Spleen (tissue), 11 donors: ENCODE measurements around the gene MED12. TPM values are rescaled to one million over a fixed set of nuclear protein-coding genes. Genes with fewer than 3 reads are reported as not detected.

ENCODE experiments used
- DNase-seq: peaks from one replicate; pipeline ENCODE4 v3.0.0-alpha.2; 2020
- H3K27ac ChIP-seq, 8 donors: fragments of 200-600 bp; sonication (generic) in 7 of 8; 1 replicate in 4 of 8; 2 replicates in 4 of 8; pipeline versions ENCODE4 v1.5.0 to v1.8.0; 2016 to 2021; ENCODE audit warnings: inconsistent platforms in 4 of 8, mild to moderate bottlenecking in 4 of 8, moderate library complexity in 1 of 8
- H3K27me3 ChIP-seq, 7 donors: fragments of 200-600 bp; sonication (generic) in 6 of 7; replicated peaks in 1 of 7; 1 replicate in 4 of 7; 2 replicates in 3 of 7; pipeline versions ENCODE4 v1.5.0 to v1.8.0; 2016 to 2021; ENCODE audit warnings: inconsistent platforms in 3 of 7, mild to moderate bottlenecking in 1 of 7
- H3K36me3 ChIP-seq, 6 donors: fragments of 200-600 bp; sonication (generic) in 5 of 6; 1 replicate in 4 of 6; 2 replicates in 2 of 6; pipeline versions ENCODE4 v1.5.0 to v1.8.0; 2016 to 2021; ENCODE audit warnings: inconsistent platforms in 2 of 6
- H3K4me1 ChIP-seq, 6 donors: fragments of 200-600 bp; sonication (generic) in 5 of 6; 1 replicate in 3 of 6; 2 replicates in 3 of 6; pipeline versions ENCODE4 v1.5.0 to v1.8.0; 2016 to 2021; ENCODE audit warnings: inconsistent platforms in 3 of 6
- H3K4me3 ChIP-seq, 8 donors: fragments of 200-600 bp; sonication (generic) in 7 of 8; 1 replicate in 4 of 8; 2 replicates in 4 of 8; pipeline versions ENCODE4 v1.5.0 to v1.8.0; 2016 to 2021; ENCODE audit warnings: inconsistent platforms in 4 of 8, mild to moderate bottlenecking in 4 of 8, moderate library complexity in 2 of 8
- H3K9me3 ChIP-seq, 8 donors: fragments of 200-600 bp; sonication (generic) in 7 of 8; 1 replicate in 4 of 8; 2 replicates in 4 of 8; pipeline versions ENCODE4 v1.5.0 to v1.8.0; 2016 to 2021; ENCODE audit warnings: inconsistent platforms in 4 of 8
- POLR2A ChIP-seq, 3 donors: fragments of 450-650 bp; IDR thresholded peaks; one replicate each; pipeline ENCODE4 v1.5.1; 2017; ENCODE audit warnings: antibody characterized with exemption in 3 of 3, mild to moderate bottlenecking in 1 of 3
- POLR2AphosphoS5 ChIP-seq, 3 donors: sonication (generic); formaldehyde crosslinking; IDR thresholded peaks; one replicate each; pipeline ENCODE4 v1.5.1; 2017; ENCODE audit warnings: antibody characterized with exemption in 3 of 3
- WGBS, 5 donors: extraction: QIAGEN DNeasy Blood & Tissue Kit in 3 of 5; methylation state at CpG; one replicate each; pipeline versions ENCODE4 v1.1.5 to v1.1.7; 2013 to 2018; 5-methylcytosine and 5-hydroxymethylcytosine counted together
- intact Hi-C: fragments of 100-400 bp; cut with DNase I; formaldehyde crosslinking; loops from one replicate; pipeline ENCODE4 v1.15.0; 2023; ENCODE audit warnings: low total_unique reads
- polyA plus RNA-seq, 3 donors: library from polyadenylated mRNA; stranded (reverse); fragments of 200-250 nt; gene quantifications; one replicate each; pipeline ENCODE4 v1.2.1, GENCODE V29; 2013
- total RNA-seq, 7 donors: library from RNA; depleted of rRNA in 3 of 7; stranded (reverse); fragments of >200 nt in 3 of 7; fragmentation: NEBNext Ultra II Directional in 4 of 7; extraction: Animal tissue kit (Norgen Biotek cat#: 25700) in 4 of 7; gene quantifications; one replicate each; pipeline versions ENCODE4 v1.1.0 to v1.2.1, GENCODE V29; 2016 to 2021
- TF ChIP-seq, protein P1 (sequence below), 11 experiments: fragments of 200-600 bp in 7 of 11; fragments of 450-650 bp in 4 of 11; sonication (generic) in 4 of 11; IDR thresholded peaks in 8 of 11; conservative IDR thresholded peaks in 3 of 11; 1 replicate in 7 of 11; 2 replicates in 4 of 11; pipeline versions ENCODE4 v1.4.0 to v1.8.0; 2016 to 2021; ENCODE audit warnings: antibody characterized with exemption in 11 of 11, inconsistent platforms in 4 of 11, mild to moderate bottlenecking in 1 of 11
- donor health status: healthy with polysubstance abuse.
- donor health status: DM: no; HTN: no; CAD: no; lungs with moderate emphysema.
- donor health status: DM: no; HTN: no; CAD: no.
- donor health status: Bipolar disorder and iron deficiency.
- donor health status: healthy.
- donor health status: DM: no; HTN: no; CAD: no.
- donor health status: DM: yes; HTN: yes; CAD: no.

The MED12 gene
- total and polyA plus RNA-seq, 10 donors, result 5.2 to 151 (median 96.9) TPM

DNA sequence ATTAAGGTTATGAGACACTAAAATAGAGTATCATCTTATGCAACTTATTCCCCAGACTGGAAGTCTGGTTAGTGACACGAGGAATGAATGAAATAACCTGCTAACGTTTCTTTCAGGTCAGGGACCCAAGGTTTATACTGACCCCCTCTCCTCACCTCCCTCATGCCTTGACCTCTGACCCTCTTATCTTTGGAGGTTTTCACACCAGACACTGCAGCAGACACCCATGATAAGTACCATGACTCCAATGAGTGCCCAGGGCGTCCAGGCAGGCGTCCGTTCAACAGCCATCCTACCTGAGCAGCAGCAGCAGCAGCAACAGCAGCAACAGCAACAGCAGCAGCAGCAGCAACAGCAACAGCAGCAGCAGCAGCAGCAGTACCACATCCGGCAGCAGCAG lies 22.0 kb downstream of the MED12 start:
- intact Hi-C loops, result no loop called here
- peaks cover 0 to 86% (median 42%) of the 10 kb centered on the region in 6 donors for H3K36me3 ChIP-seq
- H3K4me3 ChIP-seq, result no peak overlapping the region
- no peaks in the 10 kb centered on the region for H3K27me3 ChIP-seq
- WGBS, 5 donors, result 64 to 84% (median 77%) methylated on average over 3 to 6 of the region's 6 CpGs
- TF ChIP-seq POLR2A (IDR thresholded peaks at IDR 0.05) (no peak), POLR2AphosphoS5 (IDR thresholded peaks at IDR 0.05) (no peak)
- TF ChIP-seq, protein P1, sequence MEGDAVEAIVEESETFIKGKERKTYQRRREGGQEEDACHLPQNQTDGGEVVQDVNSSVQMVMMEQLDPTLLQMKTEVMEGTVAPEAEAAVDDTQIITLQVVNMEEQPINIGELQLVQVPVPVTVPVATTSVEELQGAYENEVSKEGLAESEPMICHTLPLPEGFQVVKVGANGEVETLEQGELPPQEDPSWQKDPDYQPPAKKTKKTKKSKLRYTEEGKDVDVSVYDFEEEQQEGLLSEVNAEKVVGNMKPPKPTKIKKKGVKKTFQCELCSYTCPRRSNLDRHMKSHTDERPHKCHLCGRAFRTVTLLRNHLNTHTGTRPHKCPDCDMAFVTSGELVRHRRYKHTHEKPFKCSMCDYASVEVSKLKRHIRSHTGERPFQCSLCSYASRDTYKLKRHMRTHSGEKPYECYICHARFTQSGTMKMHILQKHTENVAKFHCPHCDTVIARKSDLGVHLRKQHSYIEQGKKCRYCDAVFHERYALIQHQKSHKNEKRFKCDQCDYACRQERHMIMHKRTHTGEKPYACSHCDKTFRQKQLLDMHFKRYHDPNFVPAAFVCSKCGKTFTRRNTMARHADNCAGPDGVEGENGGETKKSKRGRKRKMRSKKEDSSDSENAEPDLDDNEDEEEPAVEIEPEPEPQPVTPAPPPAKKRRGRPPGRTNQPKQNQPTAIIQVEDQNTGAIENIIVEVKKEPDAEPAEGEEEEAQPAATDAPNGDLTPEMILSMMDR (IDR thresholded peaks at IDR 0.05 in 8 of 11, conservative IDR thresholded peaks at IDR 0.05 in 3 of 11), result no peak
- no peaks in the 10 kb centered on the region for H3K9me3 ChIP-seq
- peaks cover 0 to 12% (median 0%) of the 10 kb centered on the region in 6 donors for H3K4me1 ChIP-seq
- no peak overlapping the region for H3K27ac ChIP-seq
- DNase-seq, result no peak

DNA sequence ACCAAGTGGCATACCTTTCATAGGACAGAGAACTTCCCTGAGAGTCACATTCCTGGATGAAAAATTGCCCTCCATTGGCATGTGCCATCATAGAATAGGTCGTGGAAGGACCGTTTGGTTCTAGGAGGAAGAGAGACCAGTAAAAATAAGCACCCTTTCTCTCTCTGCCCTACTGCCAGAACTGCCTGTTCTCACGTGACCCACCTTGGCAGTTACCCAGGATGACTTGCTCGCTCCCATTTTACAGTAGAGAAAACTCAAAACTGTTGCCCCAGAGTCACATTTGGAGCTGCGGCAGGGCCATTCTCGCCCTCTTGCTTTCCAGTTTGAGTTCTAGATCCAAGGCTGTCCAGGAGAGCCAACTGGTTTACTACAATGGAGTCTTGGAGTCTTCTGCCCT lies 25.1 kb downstream of the MED12 start:
- WGBS, 5 donors, result 38 to 70% (median 52%) methylated on average over 3 to 6 of the region's 6 CpGs
- H3K36me3 ChIP-seq, result peaks cover 0 to 56% (median 17%) of the 10 kb centered on the region in 6 donors
- H3K9me3 ChIP-seq, result no peaks in the 10 kb centered on the region
- intact Hi-C loops, result no loop called here
- no peak overlapping the region for H3K4me3 ChIP-seq
- H3K27ac ChIP-seq, result no peak overlapping the region
- peak in 1 of 3 donors; percentile 7 for TF ChIP-seq POLR2AphosphoS5 (IDR thresholded peaks at IDR 0.05)
- TF ChIP-seq, protein P1 (IDR thresholded peaks at IDR 0.05 in 8 of 11, conservative IDR thresholded peaks at IDR 0.05 in 3 of 11), result no peak
- H3K4me1 ChIP-seq, result peaks cover 0 to 19% (median 2%) of the 10 kb centered on the region in 6 donors
- no peak for DNase-seq
- H3K27me3 ChIP-seq, result no peaks in the 10 kb centered on the region

DNA sequence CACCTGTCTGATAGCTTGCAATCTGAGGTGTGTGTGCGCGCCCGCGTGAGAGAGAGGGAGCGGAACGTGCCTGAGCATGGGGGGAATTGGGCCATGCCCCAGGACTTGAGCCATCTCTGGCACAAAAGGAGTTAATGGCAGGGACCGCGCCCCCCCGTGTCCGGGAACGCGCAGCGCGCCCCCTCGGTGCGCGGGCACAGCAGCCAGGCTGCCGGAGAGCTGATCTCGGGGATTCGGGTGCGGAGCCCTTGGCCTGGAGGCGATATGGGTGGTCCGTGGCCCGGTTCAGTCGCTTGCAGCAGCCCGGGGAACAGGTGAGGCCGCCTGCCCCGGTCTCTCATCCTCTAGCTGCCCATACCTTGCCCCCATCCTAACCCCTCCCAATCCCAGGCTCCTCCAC lies 26.3 kb downstream of the MED12 start, which contains the start of gene NLGN3:
NLGN3 (plus strand) TSS at position 191 of the 400 bp plus-strand sequence. CDS start 2,909 bp downstream, outside the sequence.
- WGBS, 5 donors, result 32 to 50% (median 44%) methylated on average over 1 to 28 of the region's 28 CpGs
- no peak for DNase-seq
- no peaks in the 10 kb centered on the region for H3K9me3 ChIP-seq
- no peaks in the 10 kb centered on the region for H3K27me3 ChIP-seq
- H3K36me3 ChIP-seq, result peaks cover 0 to 44% (median 11%) of the 10 kb centered on the region in 6 donors
- intact Hi-C loops, result no loop called here
- TF ChIP-seq, protein P1 (IDR thresholded peaks at IDR 0.05 in 8 of 11, conservative IDR thresholded peaks at IDR 0.05 in 3 of 11), result no peak
- peak in 2 of 3 donors; percentile 72 to 78 for TF ChIP-seq POLR2AphosphoS5 (IDR thresholded peaks at IDR 0.05)
- H3K4me3 ChIP-seq, result peak within 1 kb of the TSS in 1 of 8 donors; percentile 45
- H3K4me1 ChIP-seq, result peaks cover 0 to 19% (median 2%) of the 10 kb centered on the region in 6 donors
- H3K27ac ChIP-seq, result no peak within 1 kb of the TSS

DNA sequence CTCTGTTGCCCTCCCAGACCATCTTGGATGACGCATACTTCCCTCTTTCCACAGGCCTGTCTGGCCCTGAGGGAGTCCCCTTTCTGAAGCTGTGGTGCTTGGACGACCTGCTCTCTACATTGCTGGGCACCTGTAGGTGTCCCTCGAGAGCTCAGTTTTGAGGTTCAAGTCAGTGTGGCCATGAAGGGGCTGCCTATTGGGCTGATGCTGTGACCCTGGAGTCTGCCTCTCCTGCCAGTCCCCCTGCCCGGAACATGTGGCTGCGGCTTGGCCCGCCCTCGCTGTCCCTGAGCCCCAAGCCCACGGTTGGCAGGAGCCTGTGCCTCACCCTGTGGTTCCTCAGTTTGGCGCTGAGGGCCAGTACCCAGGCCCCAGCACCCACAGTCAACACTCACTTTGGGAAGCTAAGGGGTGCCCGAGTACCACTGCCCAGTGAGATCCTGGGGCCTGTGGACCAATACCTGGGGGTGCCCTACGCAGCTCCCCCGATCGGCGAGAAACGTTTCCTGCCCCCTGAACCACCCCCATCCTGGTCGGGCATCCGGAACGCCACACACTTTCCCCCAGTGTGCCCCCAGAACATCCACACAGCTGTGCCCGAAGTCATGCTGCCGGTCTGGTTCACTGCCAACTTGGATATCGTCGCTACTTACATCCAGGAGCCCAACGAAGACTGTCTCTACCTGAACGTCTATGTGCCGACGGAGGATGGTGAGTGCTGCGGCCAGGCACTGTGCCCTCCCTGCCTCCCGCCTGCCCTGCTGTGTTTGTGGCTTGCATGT lies 29.3 kb downstream of the MED12 start:
- TF ChIP-seq POLR2A (IDR thresholded peaks at IDR 0.05), result no peak
- TF ChIP-seq, protein P1 (IDR thresholded peaks at IDR 0.05 in 8 of 11, conservative IDR thresholded peaks at IDR 0.05 in 3 of 11), result no peak
- peak in 1 of 3 donors; percentile 56 for TF ChIP-seq POLR2AphosphoS5 (IDR thresholded peaks at IDR 0.05)
- Histone ChIP-seq H3K9me3 (no peaks in the 10 kb centered on the region), H3K27me3 (no peaks in the 10 kb centered on the region), H3K4me1 (peaks cover 0 to 19% (median 2%) of the 10 kb centered on the region in 6 donors), H3K27ac (no peak overlapping the region), H3K36me3 (peaks cover 0 to 14% (median under 1%) of the 10 kb centered on the region in 6 donors), H3K4me3 (no peak overlapping the region)
- intact Hi-C loops, result no loop called here
- DNase-seq, result no peak
- 81 to 94% (median 84%) methylated on average over 19 to 28 of the region's 28 CpGs for WGBS, 5 donors
